ENCODE data around the gene ATAD1.

GRCh38 chr10:87702260-87702972 lies 115.6 kb downstream of the ATAD1 start:
- TF ChIP-seq EZH2 (IDR thresholded peaks at IDR 0.05; ENCODE audit: low read length, missing control alignments) (no peak), CTCF (conservative IDR thresholded peaks at IDR 0.05 in 1 of 2, IDR thresholded peaks at IDR 0.05 in 1 of 2; ENCODE audit: low read depth in 1 of 2, low read length in 2 of 2) (no peak)

Data from fibroblast of lung (primary cell).